Neutrophil (primary cell): ENCODE results near the gene SYCE1.

Source experiments
- H3K27ac ChIP-seq: fragments of 200-600 bp; sonication (generic); 2 replicates; pipeline ENCODE4 v1.5.1; 2016; ENCODE audit warnings: mild to moderate bottlenecking, moderate library complexity
- H3K27me3 ChIP-seq: fragments of 200-600 bp; sonication (generic); 2 replicates; pipeline ENCODE4 v1.6.0; 2016; ENCODE audit warnings: mild to moderate bottlenecking
- H3K36me3 ChIP-seq: fragments of 200-600 bp; sonication (generic); 2 replicates; pipeline ENCODE4 v1.5.1; 2017
- H3K4me1 ChIP-seq, 2 experiments: fragments of 200-600 bp in 1 of 2; sonication (generic) in 1 of 2; 1 replicate in 1 of 2; 2 replicates in 1 of 2; pipeline versions ENCODE4 v1.5.1 to v1.6.1; 2013 to 2016; ENCODE audit warnings: low read depth in 1 of 2, low read length in 1 of 2, mild to moderate bottlenecking in 1 of 2, moderate library complexity in 1 of 2; ENCODE audit not compliant: control insufficient read depth in 1 of 2, insufficient read depth in 1 of 2
- H3K4me3 ChIP-seq, 2 experiments: fragments of 200-600 bp in 1 of 2; sonication (generic) in 1 of 2; 1 replicate in 1 of 2; 2 replicates in 1 of 2; pipeline ENCODE4 v1.5.1; 2013 to 2016; ENCODE audit warnings: low read depth in 1 of 2, low read length in 1 of 2, mild to moderate bottlenecking in 1 of 2, moderate library complexity in 1 of 2
- H3K9me3 ChIP-seq: fragments of 200-600 bp; sonication (generic); 2 replicates; pipeline ENCODE4 v1.5.1; 2016
- TF ChIP-seq, protein P1 (sequence below): fragments of 200-600 bp; sonication (generic); IDR thresholded peaks from 2 replicates; pipeline ENCODE4 v1.5.1; 2016; ENCODE audit warnings: antibody characterized with exemption

SYCE1 gene

DNA sequence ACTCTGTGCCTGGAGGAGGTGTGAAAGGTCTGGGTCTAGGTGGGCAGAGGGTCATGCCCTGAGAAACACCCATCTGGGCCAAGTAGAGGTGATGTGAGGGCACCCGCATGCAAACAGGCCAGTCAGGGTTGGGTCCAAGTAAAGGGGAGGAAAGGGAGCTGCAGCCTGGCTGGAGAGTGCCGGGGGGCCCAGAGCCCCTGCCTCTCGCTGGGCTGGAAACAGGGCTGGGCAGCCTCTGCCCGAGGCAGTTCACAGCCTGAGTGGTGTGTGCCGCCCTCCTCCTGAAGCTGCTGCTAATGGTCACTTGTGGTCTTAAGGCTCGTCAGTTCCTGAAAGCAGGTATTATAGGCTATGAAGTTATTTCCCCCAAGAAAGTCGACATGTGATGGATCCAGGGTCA is 31.0 kb downstream of the SYCE1 start:
- H3K27me3 ChIP-seq, result peaks cover 34% of the 10 kb centered on the region
- H3K9me3 ChIP-seq, result no peaks in the 10 kb centered on the region
- TF ChIP-seq, protein P1, sequence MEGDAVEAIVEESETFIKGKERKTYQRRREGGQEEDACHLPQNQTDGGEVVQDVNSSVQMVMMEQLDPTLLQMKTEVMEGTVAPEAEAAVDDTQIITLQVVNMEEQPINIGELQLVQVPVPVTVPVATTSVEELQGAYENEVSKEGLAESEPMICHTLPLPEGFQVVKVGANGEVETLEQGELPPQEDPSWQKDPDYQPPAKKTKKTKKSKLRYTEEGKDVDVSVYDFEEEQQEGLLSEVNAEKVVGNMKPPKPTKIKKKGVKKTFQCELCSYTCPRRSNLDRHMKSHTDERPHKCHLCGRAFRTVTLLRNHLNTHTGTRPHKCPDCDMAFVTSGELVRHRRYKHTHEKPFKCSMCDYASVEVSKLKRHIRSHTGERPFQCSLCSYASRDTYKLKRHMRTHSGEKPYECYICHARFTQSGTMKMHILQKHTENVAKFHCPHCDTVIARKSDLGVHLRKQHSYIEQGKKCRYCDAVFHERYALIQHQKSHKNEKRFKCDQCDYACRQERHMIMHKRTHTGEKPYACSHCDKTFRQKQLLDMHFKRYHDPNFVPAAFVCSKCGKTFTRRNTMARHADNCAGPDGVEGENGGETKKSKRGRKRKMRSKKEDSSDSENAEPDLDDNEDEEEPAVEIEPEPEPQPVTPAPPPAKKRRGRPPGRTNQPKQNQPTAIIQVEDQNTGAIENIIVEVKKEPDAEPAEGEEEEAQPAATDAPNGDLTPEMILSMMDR, result no peak
- no peak overlapping the region for H3K4me3 ChIP-seq
- peaks cover 0 to 2% of the 10 kb centered on the region in 2 experiments for H3K4me1 ChIP-seq
- no peaks in the 10 kb centered on the region for H3K36me3 ChIP-seq
- no peak overlapping the region for H3K27ac ChIP-seq

DNA sequence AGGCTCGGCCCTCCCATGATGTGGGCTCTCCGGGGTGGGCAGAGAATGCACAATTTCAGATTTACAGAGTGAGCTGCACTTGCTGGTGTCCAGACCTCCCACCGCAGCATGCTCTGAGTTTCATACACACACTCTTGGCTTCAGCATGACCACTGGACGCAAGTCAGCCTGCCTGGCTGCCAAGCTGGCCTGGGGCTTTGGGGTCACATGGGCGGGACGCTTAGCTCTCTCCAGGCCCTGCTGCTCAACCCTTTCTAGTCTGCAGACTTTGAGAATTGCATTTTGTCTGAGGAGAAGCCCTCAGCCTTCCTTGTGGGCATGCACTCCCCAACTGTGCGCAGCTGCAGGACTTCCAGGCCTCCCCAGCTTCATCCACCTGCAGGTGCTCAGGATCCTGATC is 32.5 kb downstream of the SYCE1 start:
- Histone ChIP-seq H3K27me3 (peaks cover 49% of the 10 kb centered on the region), H3K4me3 (no peak overlapping the region), H3K27ac (no peak overlapping the region), H3K9me3 (no peaks in the 10 kb centered on the region), H3K36me3 (no peaks in the 10 kb centered on the region), H3K4me1 (peaks cover 0 to 6% of the 10 kb centered on the region in 2 experiments)
- TF ChIP-seq, protein P1, result no peak

DNA sequence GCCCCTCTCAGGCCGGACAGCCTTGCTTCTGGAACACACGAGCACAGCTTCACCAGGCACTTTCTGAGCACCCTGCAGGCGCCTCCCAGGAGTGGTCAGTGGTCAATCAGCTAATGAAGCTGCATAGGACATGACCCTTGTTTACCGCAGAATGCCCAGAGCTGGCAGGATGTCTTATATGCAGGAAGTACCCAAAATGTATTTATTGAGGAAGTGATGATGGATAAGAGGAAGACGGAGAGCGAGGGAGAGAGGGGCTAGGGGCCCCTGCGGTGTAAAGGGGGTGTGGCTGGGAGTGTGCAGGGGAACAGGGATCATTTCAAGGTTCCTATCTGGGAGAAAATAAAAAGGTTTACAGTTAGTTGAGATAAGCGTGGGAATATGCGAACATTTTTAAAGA is 34.9 kb downstream of the SYCE1 start:
- Histone ChIP-seq H3K4me3 (no peak overlapping the region), H3K4me1 (peaks cover 0 to 6% of the 10 kb centered on the region in 2 experiments), H3K9me3 (no peaks in the 10 kb centered on the region), H3K27me3 (peaks cover 73% of the 10 kb centered on the region), H3K27ac (no peak overlapping the region), H3K36me3 (no peaks in the 10 kb centered on the region)
- TF ChIP-seq, protein P1, result no peak

DNA sequence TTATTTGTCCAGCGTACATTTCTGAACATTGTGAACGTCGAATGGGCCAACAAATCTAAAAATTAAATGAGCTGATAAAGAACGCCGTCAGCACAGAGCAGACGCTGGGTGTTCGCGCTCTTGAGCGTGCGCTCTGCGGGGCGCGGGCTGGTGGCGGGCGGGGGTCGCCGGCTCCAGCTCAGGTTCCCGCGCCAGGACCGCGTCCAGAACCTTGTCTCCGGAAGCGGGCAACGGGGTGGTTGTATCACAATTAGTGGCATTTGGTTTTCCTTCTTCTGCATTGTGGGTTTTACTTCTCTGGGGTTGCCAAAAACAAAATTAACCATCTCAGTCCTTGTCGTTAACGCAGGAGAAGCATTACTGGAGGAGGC is 35.8 kb downstream of the SYCE1 start:
- H3K36me3 ChIP-seq, result no peaks in the 10 kb centered on the region
- no peak overlapping the region for H3K27ac ChIP-seq
- no peak overlapping the region for H3K4me3 ChIP-seq
- TF ChIP-seq, protein P1, result no peak
- no peaks in the 10 kb centered on the region for H3K9me3 ChIP-seq
- peaks cover 82% of the 10 kb centered on the region for H3K27me3 ChIP-seq
- peaks cover 0 to 6% of the 10 kb centered on the region in 2 experiments for H3K4me1 ChIP-seq

DNA sequence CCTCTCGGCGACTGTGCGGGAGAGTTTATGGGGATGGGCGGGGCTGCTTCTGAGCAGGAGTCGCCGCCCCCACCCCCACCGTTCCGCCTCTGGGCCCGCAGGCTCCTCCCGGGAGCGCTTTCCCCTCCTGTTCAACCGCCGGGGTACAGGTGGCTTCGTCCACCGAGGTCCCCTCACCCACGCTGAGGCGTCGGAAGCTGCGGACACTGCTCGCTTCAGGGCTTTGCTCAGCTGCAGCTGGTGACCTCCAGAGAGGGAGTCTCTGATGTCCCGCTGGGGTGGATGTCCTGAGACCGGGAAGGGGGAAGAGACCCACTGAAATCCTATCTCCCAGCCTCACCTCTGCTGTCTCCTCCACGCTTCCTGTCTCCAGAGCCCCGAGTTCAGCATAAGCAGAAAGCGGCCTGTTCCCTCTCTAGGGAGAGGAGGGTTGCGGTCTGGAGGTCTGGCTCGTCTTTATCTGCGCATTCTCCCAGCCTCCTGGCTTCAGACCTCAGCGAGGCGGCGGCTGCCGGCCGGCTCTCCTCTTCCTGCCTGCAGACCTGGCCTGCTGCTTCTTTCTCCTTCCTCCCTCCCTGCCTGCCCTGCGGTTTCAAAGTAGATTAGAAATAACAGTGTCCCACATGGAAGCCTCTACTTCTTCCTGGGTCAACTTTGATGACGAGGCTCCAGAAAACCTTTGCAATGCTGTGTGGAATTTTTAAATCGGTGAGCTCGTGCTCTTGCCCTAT is 36.4 kb downstream of the SYCE1 start:
- TF ChIP-seq, protein P1, result no peak

More for the DNA sequence above, 36.4 kb downstream of the SYCE1 start:
- Histone ChIP-seq H3K27ac (no peak overlapping the region), H3K36me3 (no peaks in the 10 kb centered on the region), H3K4me1 (peaks cover 0 to 6% of the 10 kb centered on the region in 2 experiments), H3K27me3 (peaks cover 83% of the 10 kb centered on the region), H3K9me3 (peaks cover 1% of the 10 kb centered on the region), H3K4me3 (no peak overlapping the region)
